ENCODE measurements around the gene LNP1.

DNA sequence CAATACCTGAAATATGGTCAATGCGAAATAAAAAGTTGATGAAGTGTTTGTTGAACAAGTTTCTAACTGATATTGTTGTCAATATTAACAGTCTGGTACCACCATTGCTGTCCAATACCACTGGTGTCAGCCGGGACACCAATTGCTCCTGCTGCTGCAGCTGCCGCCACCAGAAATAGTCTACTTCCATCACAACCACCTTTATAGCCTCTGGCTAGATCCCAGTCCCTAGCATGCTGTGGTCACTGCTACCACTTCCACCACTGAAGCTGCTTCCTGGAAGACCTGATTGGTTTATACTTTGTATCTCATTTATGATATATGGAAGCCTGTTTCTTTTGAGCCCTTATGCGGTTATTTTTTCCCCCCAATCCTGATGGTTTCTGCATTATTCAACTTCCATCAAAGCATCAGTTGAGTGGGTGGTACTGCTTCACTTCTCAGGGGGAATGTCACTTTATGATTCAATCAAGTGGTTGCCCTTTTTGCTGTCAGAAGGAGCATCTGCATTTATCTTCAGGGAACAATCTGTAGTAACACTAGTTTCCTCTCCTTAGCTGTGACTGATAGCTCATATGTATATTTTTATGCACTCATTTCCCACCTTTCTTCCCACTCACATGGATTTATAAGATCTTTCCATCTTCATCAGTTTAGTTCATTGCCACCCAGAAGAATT lies 11.7 kb downstream of the LNP1 start:
- TF ChIP-seq, protein P1, sequence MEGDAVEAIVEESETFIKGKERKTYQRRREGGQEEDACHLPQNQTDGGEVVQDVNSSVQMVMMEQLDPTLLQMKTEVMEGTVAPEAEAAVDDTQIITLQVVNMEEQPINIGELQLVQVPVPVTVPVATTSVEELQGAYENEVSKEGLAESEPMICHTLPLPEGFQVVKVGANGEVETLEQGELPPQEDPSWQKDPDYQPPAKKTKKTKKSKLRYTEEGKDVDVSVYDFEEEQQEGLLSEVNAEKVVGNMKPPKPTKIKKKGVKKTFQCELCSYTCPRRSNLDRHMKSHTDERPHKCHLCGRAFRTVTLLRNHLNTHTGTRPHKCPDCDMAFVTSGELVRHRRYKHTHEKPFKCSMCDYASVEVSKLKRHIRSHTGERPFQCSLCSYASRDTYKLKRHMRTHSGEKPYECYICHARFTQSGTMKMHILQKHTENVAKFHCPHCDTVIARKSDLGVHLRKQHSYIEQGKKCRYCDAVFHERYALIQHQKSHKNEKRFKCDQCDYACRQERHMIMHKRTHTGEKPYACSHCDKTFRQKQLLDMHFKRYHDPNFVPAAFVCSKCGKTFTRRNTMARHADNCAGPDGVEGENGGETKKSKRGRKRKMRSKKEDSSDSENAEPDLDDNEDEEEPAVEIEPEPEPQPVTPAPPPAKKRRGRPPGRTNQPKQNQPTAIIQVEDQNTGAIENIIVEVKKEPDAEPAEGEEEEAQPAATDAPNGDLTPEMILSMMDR (IDR thresholded peaks at IDR 0.05; ENCODE audit: insufficient read depth, low read length, poor library complexity, severe bottlenecking) = no peak
- TF ChIP-seq EZH2phosphoT487 (conservative IDR thresholded peaks at IDR 0.05; ENCODE audit: low read length) = no peak

Measured in SU-DHL-6 (cell line).